Measurements from ENCODE around the gene ZBTB7B.

DNA sequence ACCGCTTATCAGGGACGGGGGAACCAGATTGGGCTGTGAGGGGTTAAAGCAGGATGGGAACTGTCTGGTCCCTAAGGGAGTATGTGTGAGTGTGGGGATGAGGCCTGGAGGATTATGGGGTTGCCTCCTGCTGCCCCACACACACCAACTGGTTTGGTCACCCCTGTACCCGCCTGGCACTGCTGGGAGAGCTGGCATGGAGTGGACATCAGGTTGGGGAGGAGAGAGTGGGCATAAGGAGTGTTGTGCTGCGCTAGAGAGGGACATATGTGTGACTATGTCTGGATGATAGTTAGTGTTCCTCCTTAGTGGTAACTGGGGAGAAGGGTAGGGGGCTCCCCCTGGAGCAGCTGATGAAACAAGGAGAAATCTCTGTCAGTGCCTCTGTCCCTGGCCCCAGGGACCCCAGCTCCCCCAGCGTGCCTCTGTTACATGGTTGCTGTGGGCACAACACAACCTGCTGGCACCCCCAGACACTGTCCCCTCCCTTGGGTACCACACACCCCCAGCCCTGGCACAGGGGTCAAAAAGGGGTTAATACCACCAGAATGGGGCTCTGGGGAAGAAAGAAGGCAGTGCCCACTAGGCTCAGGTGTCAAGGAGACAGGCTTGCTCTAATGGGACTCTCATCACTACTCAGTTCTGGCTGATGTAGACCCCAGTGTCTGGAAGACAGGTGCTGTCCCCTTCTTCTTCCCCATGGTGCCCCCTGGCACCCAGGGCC is 1.9 kb downstream of the ZBTB7B start:
- TF ChIP-seq, protein P1, sequence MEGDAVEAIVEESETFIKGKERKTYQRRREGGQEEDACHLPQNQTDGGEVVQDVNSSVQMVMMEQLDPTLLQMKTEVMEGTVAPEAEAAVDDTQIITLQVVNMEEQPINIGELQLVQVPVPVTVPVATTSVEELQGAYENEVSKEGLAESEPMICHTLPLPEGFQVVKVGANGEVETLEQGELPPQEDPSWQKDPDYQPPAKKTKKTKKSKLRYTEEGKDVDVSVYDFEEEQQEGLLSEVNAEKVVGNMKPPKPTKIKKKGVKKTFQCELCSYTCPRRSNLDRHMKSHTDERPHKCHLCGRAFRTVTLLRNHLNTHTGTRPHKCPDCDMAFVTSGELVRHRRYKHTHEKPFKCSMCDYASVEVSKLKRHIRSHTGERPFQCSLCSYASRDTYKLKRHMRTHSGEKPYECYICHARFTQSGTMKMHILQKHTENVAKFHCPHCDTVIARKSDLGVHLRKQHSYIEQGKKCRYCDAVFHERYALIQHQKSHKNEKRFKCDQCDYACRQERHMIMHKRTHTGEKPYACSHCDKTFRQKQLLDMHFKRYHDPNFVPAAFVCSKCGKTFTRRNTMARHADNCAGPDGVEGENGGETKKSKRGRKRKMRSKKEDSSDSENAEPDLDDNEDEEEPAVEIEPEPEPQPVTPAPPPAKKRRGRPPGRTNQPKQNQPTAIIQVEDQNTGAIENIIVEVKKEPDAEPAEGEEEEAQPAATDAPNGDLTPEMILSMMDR (IDR thresholded peaks at IDR 0.05), result no peak
- no peak for TF ChIP-seq POLR2AphosphoS5 (IDR thresholded peaks at IDR 0.05)
- TF ChIP-seq EP300 (IDR thresholded peaks at IDR 0.05), result no peak
- no peak for TF ChIP-seq POLR2A (IDR thresholded peaks at IDR 0.05)
